ENCODE results near the gene ASB6.

ASB6 gene

DNA sequence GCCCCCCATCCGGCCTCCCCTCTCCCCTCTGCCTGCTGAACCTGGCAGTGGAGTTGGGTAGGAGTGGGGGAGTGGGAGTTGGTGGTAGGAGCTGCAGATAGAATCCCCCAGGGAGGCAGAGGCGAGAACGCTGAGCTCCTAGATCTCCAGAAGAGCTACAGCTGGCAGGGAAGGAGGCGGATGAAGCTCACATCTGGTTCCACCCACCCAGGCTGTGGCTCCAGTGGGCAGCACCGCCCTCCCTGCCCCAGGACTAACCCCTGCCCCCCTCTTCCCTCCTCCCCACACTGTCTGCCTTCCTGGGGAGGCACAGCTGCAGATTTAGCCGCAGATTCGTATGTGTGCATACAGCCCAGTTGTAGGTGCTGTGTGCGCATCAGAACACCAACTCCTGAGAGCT is 55.3 kb downstream of the ASB6 start:
- Histone ChIP-seq H3K9me2 (replicated peaks; ENCODE audit: low read depth, low read length) (no peaks in the 10 kb centered on the region), H3K79me2 (ENCODE audit: insufficient read depth, low read length) (no peaks in the 10 kb centered on the region), H3K4me1 (ENCODE audit: insufficient read depth, low read length, poor library complexity, severe bottlenecking) (peaks cover 15% of the 10 kb centered on the region), H3K27me3 (ENCODE audit: insufficient read depth, low read length, poor library complexity, severe bottlenecking) (no peaks in the 10 kb centered on the region), H3K4me2 (ENCODE audit: low read depth, low read length, poor library complexity, severe bottlenecking) (no peak overlapping the region), H3K4me3 (ENCODE audit: low read length, poor library complexity, severe bottlenecking) (no peak overlapping the region), H2AFZ (ENCODE audit: low read length) (no peak overlapping the region), H3F3A (ENCODE audit: low read depth) (no peaks in the 10 kb centered on the region), H3K9me3 (ENCODE audit: insufficient read depth, low read depth, low read length) (no peaks in the 10 kb centered on the region), H3K36me3 (ENCODE audit: insufficient read depth, low read length) (no peaks in the 10 kb centered on the region), H3K9ac (ENCODE audit: low read depth, low read length, poor library complexity, severe bottlenecking) (no peak overlapping the region), H4K20me1 (ENCODE audit: insufficient read depth, low read length, poor library complexity, severe bottlenecking) (no peaks in the 10 kb centered on the region)
- TF ChIP-seq EZH2phosphoT487 (IDR thresholded peaks at IDR 0.05; ENCODE audit: borderline replicate concordance), result no peak
- TF ChIP-seq, protein P1, sequence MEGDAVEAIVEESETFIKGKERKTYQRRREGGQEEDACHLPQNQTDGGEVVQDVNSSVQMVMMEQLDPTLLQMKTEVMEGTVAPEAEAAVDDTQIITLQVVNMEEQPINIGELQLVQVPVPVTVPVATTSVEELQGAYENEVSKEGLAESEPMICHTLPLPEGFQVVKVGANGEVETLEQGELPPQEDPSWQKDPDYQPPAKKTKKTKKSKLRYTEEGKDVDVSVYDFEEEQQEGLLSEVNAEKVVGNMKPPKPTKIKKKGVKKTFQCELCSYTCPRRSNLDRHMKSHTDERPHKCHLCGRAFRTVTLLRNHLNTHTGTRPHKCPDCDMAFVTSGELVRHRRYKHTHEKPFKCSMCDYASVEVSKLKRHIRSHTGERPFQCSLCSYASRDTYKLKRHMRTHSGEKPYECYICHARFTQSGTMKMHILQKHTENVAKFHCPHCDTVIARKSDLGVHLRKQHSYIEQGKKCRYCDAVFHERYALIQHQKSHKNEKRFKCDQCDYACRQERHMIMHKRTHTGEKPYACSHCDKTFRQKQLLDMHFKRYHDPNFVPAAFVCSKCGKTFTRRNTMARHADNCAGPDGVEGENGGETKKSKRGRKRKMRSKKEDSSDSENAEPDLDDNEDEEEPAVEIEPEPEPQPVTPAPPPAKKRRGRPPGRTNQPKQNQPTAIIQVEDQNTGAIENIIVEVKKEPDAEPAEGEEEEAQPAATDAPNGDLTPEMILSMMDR (conservative IDR thresholded peaks at IDR 0.05; ENCODE audit: low read length), result no peak

- no peaks in the 10 kb centered on the region for H3K9me2 ChIP-seq (replicated peaks; ENCODE audit: low read depth, low read length)
- H3K27me3 ChIP-seq (ENCODE audit: insufficient read depth, low read length, poor library complexity, severe bottlenecking), result no peaks in the 10 kb centered on the region
- H3K4me1 ChIP-seq (ENCODE audit: insufficient read depth, low read length, poor library complexity, severe bottlenecking), result peaks cover 15% of the 10 kb centered on the region
- no peaks in the 10 kb centered on the region for H4K20me1 ChIP-seq (ENCODE audit: insufficient read depth, low read length, poor library complexity, severe bottlenecking)
- H3F3A ChIP-seq (ENCODE audit: low read depth), result no peaks in the 10 kb centered on the region
- H3K4me3 ChIP-seq (ENCODE audit: low read length, poor library complexity, severe bottlenecking), result no peak overlapping the region
- no peak overlapping the region for H3K4me2 ChIP-seq (ENCODE audit: low read depth, low read length, poor library complexity, severe bottlenecking)
- no peak for TF ChIP-seq EZH2phosphoT487 (IDR thresholded peaks at IDR 0.05; ENCODE audit: borderline replicate concordance)
- TF ChIP-seq, protein P1 (conservative IDR thresholded peaks at IDR 0.05; ENCODE audit: low read length), result no peak
- H3K36me3 ChIP-seq (ENCODE audit: insufficient read depth, low read length), result no peaks in the 10 kb centered on the region
- no peak overlapping the region for H3K9ac ChIP-seq (ENCODE audit: low read depth, low read length, poor library complexity, severe bottlenecking)
- no peaks in the 10 kb centered on the region for H3K9me3 ChIP-seq (ENCODE audit: insufficient read depth, low read depth, low read length)
- H3K79me2 ChIP-seq (ENCODE audit: insufficient read depth, low read length), result no peaks in the 10 kb centered on the region
- H2AFZ ChIP-seq (ENCODE audit: low read length), result no peak overlapping the region
Observed at GRCh38 chr9:129586245-129586644, 55.7 kb downstream of the ASB6 start.

DNA sequence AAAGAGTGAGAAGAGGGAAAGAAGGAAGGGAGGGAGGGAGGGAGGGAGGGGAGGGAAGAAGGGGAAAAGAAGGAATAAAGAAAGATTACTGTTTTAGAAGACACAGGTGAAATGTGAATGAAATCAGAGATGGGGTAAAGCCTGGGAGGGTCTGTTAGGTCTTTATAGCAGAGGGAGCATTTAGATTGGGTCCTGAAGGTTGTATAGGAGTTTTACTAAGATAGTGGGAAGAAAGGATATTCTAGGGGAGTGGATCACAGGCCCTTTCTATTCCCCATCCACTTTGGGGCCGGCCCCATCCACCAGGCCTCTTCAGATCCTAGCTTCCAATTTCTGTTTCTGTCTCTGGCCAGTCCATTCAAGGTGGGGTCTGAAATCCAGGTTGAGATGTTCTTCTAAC is 56.6 kb downstream of the ASB6 start:
- H2AFZ ChIP-seq (ENCODE audit: low read length), result no peak overlapping the region
- peaks cover 19% of the 10 kb centered on the region for H3K4me1 ChIP-seq (ENCODE audit: insufficient read depth, low read length, poor library complexity, severe bottlenecking)
- no peaks in the 10 kb centered on the region for H3K9me3 ChIP-seq (ENCODE audit: insufficient read depth, low read depth, low read length)
- H3K79me2 ChIP-seq (ENCODE audit: insufficient read depth, low read length), result no peaks in the 10 kb centered on the region
- TF ChIP-seq EZH2phosphoT487 (IDR thresholded peaks at IDR 0.05; ENCODE audit: borderline replicate concordance), result no peak
- TF ChIP-seq, protein P1 (conservative IDR thresholded peaks at IDR 0.05; ENCODE audit: low read length), result no peak
- no peaks in the 10 kb centered on the region for H3K27me3 ChIP-seq (ENCODE audit: insufficient read depth, low read length, poor library complexity, severe bottlenecking)
- no peak overlapping the region for H3K4me3 ChIP-seq (ENCODE audit: low read length, poor library complexity, severe bottlenecking)
- H3F3A ChIP-seq (ENCODE audit: low read depth), result no peaks in the 10 kb centered on the region
- no peak overlapping the region for H3K9ac ChIP-seq (ENCODE audit: low read depth, low read length, poor library complexity, severe bottlenecking)
- H3K9me2 ChIP-seq (replicated peaks; ENCODE audit: low read depth, low read length), result no peaks in the 10 kb centered on the region
- no peaks in the 10 kb centered on the region for H3K36me3 ChIP-seq (ENCODE audit: insufficient read depth, low read length)
- no peaks in the 10 kb centered on the region for H4K20me1 ChIP-seq (ENCODE audit: insufficient read depth, low read length, poor library complexity, severe bottlenecking)
- H3K4me2 ChIP-seq (ENCODE audit: low read depth, low read length, poor library complexity, severe bottlenecking), result no peak overlapping the region

Measured in Loucy (cell line).